Naive thymus-derived CD4-positive, alpha-beta T cell (primary cell): Measurements from ENCODE around the gene MMS19. TPM values are rescaled to one million over a fixed set of nuclear protein-coding genes. Genes with fewer than 3 reads are reported as not detected.
"Not testable (repeated sequence)": the region's sequence is repeated elsewhere in the genome, so short reads cannot be mapped to it uniquely, and the experiment has no call there.

Source experiments
- ATAC-seq: fragments of 150-1000 bp; cut with Tn5 transposase; 2 replicates; pipeline ENCODE4 v1.10.0; 2021; ENCODE audit warnings: mild to moderate bottlenecking, moderate library complexity
- CTCF ChIA-PET: fragments of 350-600 bp; sonication (Branson Sonifier 250); formaldehyde crosslinking; loops from one replicate; lab custom pipeline; 2021; ENCODE audit warnings: antibody characterized with exemption; lab: Charles Lee
- POLR2A ChIA-PET: fragments of 350-600 bp; sonication (Branson Sonifier 250); formaldehyde crosslinking; loops from one replicate; lab custom pipeline; 2021; ENCODE audit warnings: antibody characterized with exemption, inconsistent platforms; lab: Charles Lee
- DNase-seq, 9 donors: peaks; one replicate each; pipeline versions ENCODE4 v3.0.0 to v3.0.0-alpha.2; 2020 to 2022; ENCODE audit warnings: mixed read lengths in 1 of 9
- H3K27ac ChIP-seq: one replicate; pipeline ENCODE4 v1.7.0; 2013; ENCODE audit warnings: mild to moderate bottlenecking, low read depth, low read length, moderate library complexity
- H3K27me3 ChIP-seq, 2 donors: one replicate each; pipeline ENCODE4 v1.7.0; 2013; ENCODE audit warnings: low read length in 2 of 2, mild to moderate bottlenecking in 2 of 2, moderate library complexity in 2 of 2; ENCODE audit not compliant: control insufficient read depth in 2 of 2, insufficient read depth in 2 of 2
- H3K36me3 ChIP-seq, 3 experiments: 1 replicate in 2 of 3; 2 replicates in 1 of 3; pipeline ENCODE4 v1.7.0; 2013; ENCODE audit warnings: low read length in 3 of 3, mild to moderate bottlenecking in 3 of 3, moderate library complexity in 1 of 3; ENCODE audit not compliant: insufficient read depth in 3 of 3, control insufficient read depth in 2 of 3
- H3K4me1 ChIP-seq, 2 donors: one replicate each; pipeline ENCODE4 v1.7.0; 2013; ENCODE audit warnings: low read length in 2 of 2, mild to moderate bottlenecking in 2 of 2, moderate library complexity in 1 of 2; ENCODE audit not compliant: control insufficient read depth in 2 of 2, insufficient read depth in 2 of 2
- H3K4me3 ChIP-seq: 2 replicates; pipeline ENCODE4 v1.7.0; 2013; ENCODE audit warnings: mild to moderate bottlenecking, low read length
- H3K9me3 ChIP-seq, 3 experiments: 1 replicate in 2 of 3; 2 replicates in 1 of 3; pipeline ENCODE4 v1.7.0; 2013; ENCODE audit warnings: low read length in 3 of 3; ENCODE audit not compliant: control insufficient read depth in 2 of 3
- H3K27ac Mint-ChIP-seq, 9 donors: one replicate each; pipeline ENCODE4 v1.8.0; 2020 to 2022; ENCODE audit warnings: mixed read lengths in 9 of 9, mild to moderate bottlenecking in 8 of 9, moderate library complexity in 5 of 9, inconsistent platforms in 2 of 9
- H3K27me3 Mint-ChIP-seq, 5 donors: one replicate each; pipeline ENCODE4 v1.8.0; 2021 to 2022; ENCODE audit warnings: mixed read lengths in 5 of 5, mild to moderate bottlenecking in 1 of 5
- H3K36me3 Mint-ChIP-seq, 5 donors: one replicate each; pipeline ENCODE4 v1.8.0; 2020 to 2022; ENCODE audit warnings: mixed read lengths in 5 of 5, mild to moderate bottlenecking in 3 of 5, inconsistent platforms in 1 of 5
- H3K4me1 Mint-ChIP-seq, 7 donors: one replicate each; pipeline ENCODE4 v1.8.0; 2020 to 2022; ENCODE audit warnings: mixed read lengths in 7 of 7, mild to moderate bottlenecking in 3 of 7, inconsistent platforms in 1 of 7
- H3K4me3 Mint-ChIP-seq, 10 donors: one replicate each; pipeline ENCODE4 v1.8.0; 2020 to 2022; ENCODE audit warnings: mild to moderate bottlenecking in 10 of 10, mixed read lengths in 10 of 10, moderate library complexity in 6 of 10, inconsistent platforms in 2 of 10
- H3K9me3 Mint-ChIP-seq, 11 donors: one replicate each; pipeline ENCODE4 v1.8.0; 2020 to 2022; ENCODE audit warnings: mixed read lengths in 11 of 11, mild to moderate bottlenecking in 4 of 11, inconsistent platforms in 1 of 11, moderate library complexity in 1 of 11
- intact Hi-C, 2 donors: fragments of 100-400 bp; cut with micrococcal nuclease; formaldehyde crosslinking; loops; one replicate each; pipeline ENCODE4 v1.15.1; 2023
- polyA plus RNA-seq, 2 donors: library from polyadenylated mRNA; unstranded; fragments of 300-500 nt; fragmentation: Illumina TruSeq; gene quantifications; one replicate each; pipeline ENCODE4 v1.2.3, GENCODE V29; 2021
- total RNA-seq, 6 experiments: library from RNA in 5 of 6; stranded (reverse) in 5 of 6; gene quantifications; 1 replicate in 5 of 6; 2 replicates in 1 of 6; pipeline ENCODE4 v1.2.3 and lab custom pipeline; 2021 to 2026

Gene MMS19
- total and polyA plus RNA-seq, 7 experiments from 2014 or later: 37.4 to 113 (median 82.0) TPM

GRCh38 chr10:97534746-97535367, 36.6 kb upstream of the MMS19 start:
- H3K27ac ChIP-seq: no peak overlapping the region
- Mint-ChIP-seq H3K4me3 (no peak overlapping the region), H3K36me3 (peaks cover 0 to 3% (median 0%) of the 10 kb centered on the region in 5 donors), H3K4me1 (peaks cover 0 to 2% (median 0%) of the 10 kb centered on the region in 7 donors), H3K27me3 (no peaks in the 10 kb centered on the region), H3K27ac (no peak overlapping the region), H3K9me3 (peaks cover 0 to 3% (median 0%) of the 10 kb centered on the region in 11 donors)
- no peaks in the 10 kb centered on the region for H3K36me3 ChIP-seq
- H3K4me3 ChIP-seq: no peak overlapping the region
- ChIA-PET CTCF (interaction anchor here (0.7 to 1.1 kb wide), 2 partner anchors 13 to 50 kb away, joined by 3 read pairs; no protein-coding TSS in a partner anchor), POLR2A (no interaction called here)
- ATAC-seq (peak; percentile 65), DNase-seq (peak in 1 of 9 donors; percentile 46)
- H3K27me3 ChIP-seq: no peaks in the 10 kb centered on the region
- H3K4me1 ChIP-seq: no peaks in the 10 kb centered on the region
- no peaks in the 10 kb centered on the region for H3K9me3 ChIP-seq
- intact Hi-C loops: no loop called here

DNA sequence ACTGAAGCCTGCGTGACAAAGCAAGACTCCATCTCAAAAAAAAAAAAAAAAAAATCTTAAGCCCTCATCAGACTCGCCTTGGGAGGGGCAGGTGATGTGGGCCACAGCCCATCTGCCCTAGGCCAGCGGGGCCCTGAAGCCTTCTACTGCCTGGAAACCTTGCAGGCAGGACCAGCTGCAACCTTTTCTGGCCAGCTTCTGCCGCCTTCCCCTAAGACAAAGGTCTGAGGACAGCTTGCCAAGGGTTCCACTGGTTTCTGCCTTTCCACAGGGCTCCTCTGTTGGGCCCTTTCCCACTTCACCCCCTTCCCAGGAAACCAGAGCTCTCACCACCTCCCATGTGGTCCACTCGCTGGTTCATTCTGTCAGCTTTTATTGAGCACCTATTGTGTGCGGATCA, 35.7 kb upstream of the MMS19 start:
- Mint-ChIP-seq H3K36me3 (peaks cover 0 to 5% (median 0%) of the 10 kb centered on the region in 5 donors), H3K4me3 (no peak overlapping the region), H3K4me1 (peaks cover 0 to 5% (median 0%) of the 10 kb centered on the region in 7 donors), H3K27me3 (no peaks in the 10 kb centered on the region), H3K27ac (no peak overlapping the region), H3K9me3 (peaks cover 0 to 7% (median 0%) of the 10 kb centered on the region in 11 donors)
- no peak for ATAC-seq
- no peak overlapping the region for H3K27ac ChIP-seq
- no peaks in the 10 kb centered on the region for H3K9me3 ChIP-seq
- no peak for DNase-seq
- no peaks in the 10 kb centered on the region for H3K36me3 ChIP-seq
- intact Hi-C loops: no loop called here
- CTCF ChIA-PET: interaction anchor here (0.7 to 1.6 kb wide), 3 partner anchors 12 to 903 kb away, joined by 3 to 11 read pairs (median 3); no protein-coding TSS in a partner anchor
- POLR2A ChIA-PET: no interaction called here
- H3K4me1 ChIP-seq: no peaks in the 10 kb centered on the region
- no peak overlapping the region for H3K4me3 ChIP-seq
- H3K27me3 ChIP-seq: no peaks in the 10 kb centered on the region

DNA sequence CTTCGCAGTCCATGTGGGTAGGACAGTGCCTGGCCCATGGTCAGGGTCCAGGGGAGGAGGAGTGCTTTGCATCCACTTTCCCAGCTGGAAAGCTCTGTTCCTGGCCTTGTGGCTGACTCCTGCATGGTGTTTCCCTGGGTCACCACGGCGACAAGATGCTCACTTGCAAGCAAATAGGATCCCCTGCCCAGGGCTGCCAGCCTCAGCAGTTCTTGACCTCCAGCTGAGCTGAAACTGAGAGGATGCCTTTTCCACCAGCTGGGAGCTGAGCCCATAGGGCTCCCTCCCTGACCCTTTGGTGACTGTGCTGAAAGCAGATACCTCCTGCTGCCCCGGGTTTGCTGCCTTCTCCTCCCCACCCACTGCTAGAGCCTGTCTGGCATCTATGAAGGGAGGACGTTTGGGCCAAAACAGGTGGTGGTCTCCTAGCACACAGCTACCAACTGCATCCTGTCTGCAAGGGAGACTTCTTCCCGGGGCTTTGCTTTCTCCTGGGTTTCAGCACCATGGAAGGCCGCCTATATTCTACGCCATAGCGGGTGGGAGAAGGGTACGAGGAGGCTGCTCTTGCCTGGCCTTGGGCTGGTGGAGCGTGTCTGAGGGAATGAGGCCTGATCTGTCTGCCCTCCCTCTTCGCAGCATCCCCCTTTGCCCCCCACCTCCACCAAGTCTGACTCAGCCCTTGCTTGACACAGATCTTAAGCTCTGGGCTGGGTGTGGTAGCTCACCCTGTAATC, 34.9 kb upstream of the MMS19 start:
- Mint-ChIP-seq H3K4me3 (no peak overlapping the region), H3K27me3 (no peaks in the 10 kb centered on the region), H3K27ac (no peak overlapping the region), H3K36me3 (peaks cover 0 to 5% (median 0%) of the 10 kb centered on the region in 5 donors), H3K9me3 (peaks cover 0 to 7% (median 0%) of the 10 kb centered on the region in 11 donors), H3K4me1 (peaks cover 0 to 5% (median 0%) of the 10 kb centered on the region in 7 donors)
- Histone ChIP-seq H3K4me3 (no peak overlapping the region), H3K9me3 (no peaks in the 10 kb centered on the region), H3K27me3 (no peaks in the 10 kb centered on the region), H3K4me1 (no peaks in the 10 kb centered on the region), H3K36me3 (no peaks in the 10 kb centered on the region), H3K27ac (no peak overlapping the region)
- intact Hi-C loops: no loop called here
- ATAC-seq (no peak), DNase-seq (no peak)
- CTCF ChIA-PET: interaction anchor here (0.8 to 1.6 kb wide), 2 partner anchors 13 to 33 kb away, joined by 3 read pairs; no protein-coding TSS in a partner anchor
- POLR2A ChIA-PET: no interaction called here

DNA sequence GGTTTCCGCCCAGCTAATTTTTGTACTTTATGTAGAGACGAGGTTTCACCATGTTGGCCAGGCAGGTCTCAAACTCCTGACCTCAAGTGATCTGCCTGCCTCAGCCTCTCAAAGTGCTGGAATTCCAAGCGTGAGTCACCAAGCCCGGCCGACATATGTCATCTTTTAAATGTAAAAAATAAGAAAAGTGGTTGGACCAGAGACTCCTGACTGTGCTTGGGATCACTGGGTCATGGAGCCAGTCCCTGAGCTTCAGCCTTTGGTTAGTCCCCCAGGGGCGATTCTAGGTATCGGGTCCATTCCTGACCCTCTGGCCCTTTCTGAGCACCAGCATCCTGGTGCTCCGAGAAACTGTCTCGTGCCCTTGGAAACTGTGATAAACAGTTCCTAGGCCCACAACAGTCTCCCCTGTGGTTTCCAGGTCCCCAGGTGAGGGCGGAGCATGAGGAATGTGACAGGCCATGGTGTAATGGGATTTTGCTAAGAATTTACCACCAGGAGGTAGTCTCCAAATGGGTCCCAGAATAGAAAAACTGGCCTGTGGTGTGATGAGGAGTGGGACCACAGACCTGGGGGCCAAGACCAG, 33.3 kb upstream of the MMS19 start:
- CTCF ChIA-PET: no interaction called here

DNA sequence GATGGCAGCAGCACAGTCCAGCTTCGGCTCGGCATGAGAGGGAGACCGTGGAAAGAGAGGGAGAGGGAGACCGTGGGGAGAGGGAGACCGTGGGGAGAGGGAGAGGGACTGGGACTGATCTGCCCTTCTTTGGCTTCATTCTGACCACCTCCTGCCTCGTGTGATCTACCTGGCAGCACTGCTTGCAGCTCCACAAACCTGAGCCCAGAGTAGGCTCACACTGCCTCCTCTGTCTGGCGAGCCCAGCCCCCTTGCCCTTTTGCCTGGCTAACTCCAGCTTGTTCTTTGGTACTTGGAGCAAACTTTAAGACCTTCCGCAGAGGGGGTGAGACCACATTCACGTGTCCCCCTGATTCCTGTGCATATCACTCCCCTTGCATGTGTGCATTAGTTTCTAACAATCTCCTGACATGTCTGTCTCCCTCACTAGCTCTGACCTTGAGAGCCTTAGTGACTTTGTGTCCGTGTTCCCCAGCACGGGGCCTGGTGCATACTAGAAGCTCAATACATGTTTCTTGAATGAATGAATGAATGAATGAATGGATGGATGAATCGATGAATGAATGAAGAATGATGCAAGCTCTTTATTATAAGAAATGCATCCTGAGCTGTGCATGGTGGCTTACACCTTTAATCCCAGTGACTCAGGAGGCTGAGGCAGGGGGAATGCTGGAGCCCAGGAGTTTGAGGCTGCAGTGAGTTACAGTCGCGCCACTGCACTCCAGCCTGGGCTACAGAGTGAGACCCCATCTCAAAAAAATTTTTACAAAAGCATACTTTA, 31.7 kb upstream of the MMS19 start:
- Mint-ChIP-seq H3K4me1 (peaks cover 0 to 5% (median 0%) of the 10 kb centered on the region in 7 donors), H3K9me3 (peaks cover 0 to 7% (median 0%) of the 10 kb centered on the region in 11 donors), H3K4me3 (no peak overlapping the region), H3K27ac (no peak overlapping the region), H3K36me3 (peaks cover 0 to 5% (median 0%) of the 10 kb centered on the region in 5 donors), H3K27me3 (no peaks in the 10 kb centered on the region)
- Histone ChIP-seq H3K9me3 (no peaks in the 10 kb centered on the region), H3K36me3 (no peaks in the 10 kb centered on the region), H3K27me3 (no peaks in the 10 kb centered on the region), H3K4me1 (no peaks in the 10 kb centered on the region), H3K27ac (no peak overlapping the region), H3K4me3 (no peak overlapping the region)
- DNase-seq (no peak), ATAC-seq (no peak)
- ChIA-PET POLR2A (no interaction called here), CTCF (no interaction called here)
- intact Hi-C loops: no loop called here

More for the DNA sequence above, 33.3 kb upstream of the MMS19 start:
- no peak overlapping the region for H3K4me3 ChIP-seq
- H3K36me3 Mint-ChIP-seq: peaks cover 0 to 5% (median 0%) of the 10 kb centered on the region in 5 donors
- H3K27me3 Mint-ChIP-seq: no peaks in the 10 kb centered on the region
- H3K27ac Mint-ChIP-seq: no peak overlapping the region
- no peaks in the 10 kb centered on the region for H3K4me1 ChIP-seq
- H3K4me1 Mint-ChIP-seq: peaks cover 0 to 5% (median 0%) of the 10 kb centered on the region in 7 donors
- H3K9me3 Mint-ChIP-seq: peaks cover 0 to 7% (median 0%) of the 10 kb centered on the region in 11 donors
- H3K9me3 ChIP-seq: no peaks in the 10 kb centered on the region
- DNase-seq (no peak), ATAC-seq (no peak)
- no peak overlapping the region for H3K27ac ChIP-seq
- no peak overlapping the region for H3K4me3 Mint-ChIP-seq
- H3K36me3 ChIP-seq: no peaks in the 10 kb centered on the region
- POLR2A ChIA-PET: no interaction called here
- intact Hi-C loops: no loop called here
- no peaks in the 10 kb centered on the region for H3K27me3 ChIP-seq

- H3K27ac Mint-ChIP-seq, H3K27me3 Mint-ChIP-seq, CTCF ChIA-PET, H3K9me3 Mint-ChIP-seq, H3K27ac ChIP-seq, DNase-seq, intact Hi-C loops, H3K4me3 Mint-ChIP-seq, H3K36me3 Mint-ChIP-seq, H3K36me3 ChIP-seq, H3K4me1 ChIP-seq, H3K9me3 ChIP-seq, H3K4me1 Mint-ChIP-seq, H3K4me3 ChIP-seq, POLR2A ChIA-PET, H3K27me3 ChIP-seq, ATAC-seq: not testable (repeated sequence)
Observed at GRCh38 chr10:97528876-97529275, 30.7 kb upstream of the MMS19 start.
